A549 (cell line): ENCODE measurements around the gene MLANA. TPM values are rescaled to one million over a fixed set of nuclear protein-coding genes. Genes with fewer than 3 reads are reported as not detected.

Experiments
- ATAC-seq, 2 experiments: fragments of 200-7000 bp in 1 of 2; fragments of >200 bp in 1 of 2; cut with Nextera tagmentation in 1 of 2; cut with Tn5 transposase in 1 of 2; 3 replicates each; pipeline versions ENCODE4 v1.8.0 to v1.9.1; 2018 to 2020; ENCODE audit warnings: mild to moderate bottlenecking in 1 of 2, moderate library complexity in 1 of 2
- CTCF ChIA-PET: fragments of 300-600 bp; sonication (Branson Sonifier 250); formaldehyde crosslinking; extraction: SDS; loops from one replicate; lab custom pipeline; 2021; ENCODE audit warnings: antibody characterized with exemption, inconsistent platforms; lab: Yijun Ruan, JAX
- POLR2A ChIA-PET: fragments of 350-600 bp; formaldehyde crosslinking; extraction: SDS; loops from one replicate; lab custom pipeline; 2021; ENCODE audit warnings: antibody characterized with exemption, inconsistent platforms; lab: Yijun Ruan, JAX
- DNase-seq, 2 experiments: peaks; one replicate each; pipeline versions ENCODE4 v3.0.0 to v3.0.0-alpha.2; 2011 to 2016; ENCODE audit warnings: low read depth in 1 of 2, low spot score in 1 of 2
- FAIRE-seq: peaks from 2 replicates; lab custom pipeline; 2011; peaks lifted over from hg19 to GRCh38; lab: Jason Lieb, UNC
- H3K27ac ChIP-seq, 2 experiments: fragments of >200 bp; sonication (Bioruptor Twin); formaldehyde crosslinking; 3 replicates each; pipeline ENCODE4 v1.5.1; 2016 to 2017
- H3K4me1 ChIP-seq: fragments of >200 bp; sonication (Bioruptor Twin); formaldehyde crosslinking; 3 replicates; pipeline ENCODE4 v1.6.1; 2016
- H3K4me2 ChIP-seq: fragments of >200 bp; sonication (Bioruptor Twin); formaldehyde crosslinking; 3 replicates; pipeline ENCODE4 v1.6.1; 2016
- H3K4me3 ChIP-seq: fragments of >200 bp; sonication (Bioruptor Twin); formaldehyde crosslinking; 3 replicates; pipeline ENCODE4 v1.5.1; 2016
- H3K9me3 ChIP-seq: fragments of >200 bp; sonication (Bioruptor Twin); formaldehyde crosslinking; 3 replicates; pipeline ENCODE4 v1.6.1; 2016
- CHD2 ChIP-seq: fragments of 150-350 bp; IDR thresholded peaks from 2 replicates; pipeline ENCODE4 v1.6.1; 2014; ENCODE audit warnings: low read length; ENCODE audit not compliant: partially characterized antibody
- EHF ChIP-seq: fragments of 250-450 bp; sonication (Bioruptor Pico); IDR thresholded peaks from 2 replicates; pipeline ENCODE4 v1.5.0; 2020; ENCODE audit warnings: mild to moderate bottlenecking
- EHMT2 ChIP-seq: fragments of 200-600 bp; sonication (generic); IDR thresholded peaks from 2 replicates; pipeline ENCODE4 v1.6.1; 2016; ENCODE audit warnings: antibody characterized with exemption, low read depth, mild to moderate bottlenecking, moderate library complexity
- ELK1 ChIP-seq: fragments of 150-350 bp; IDR thresholded peaks from 2 replicates; pipeline ENCODE4 v1.6.1; 2014; ENCODE audit warnings: low read depth, mild to moderate bottlenecking, low read length
- FOSL2 ChIP-seq, 2 experiments: fragments of 450-650 bp in 1 of 2; fragments of >200 bp in 1 of 2; sonication (Bioruptor Twin) in 1 of 2; formaldehyde crosslinking; IDR thresholded peaks; 2 replicates each; pipeline versions ENCODE4 v1.5.0 to v1.6.1; 2016 to 2020; ENCODE audit warnings: mild to moderate bottlenecking in 1 of 2, moderate library complexity in 1 of 2
- GATA3 ChIP-seq: IDR thresholded peaks from 2 replicates; pipeline ENCODE4 v1.6.1; 2012; ENCODE audit warnings: borderline replicate concordance
- HDAC2 ChIP-seq: fragments of 200-600 bp; sonication (generic); IDR thresholded peaks from 2 replicates; pipeline ENCODE4 v1.6.1; 2016
- HEYL ChIP-seq: fragments of 250-450 bp; sonication (Bioruptor Pico); IDR thresholded peaks from 2 replicates; pipeline ENCODE4 v1.8.0; 2021; ENCODE audit warnings: mild to moderate bottlenecking, moderate library complexity
- HMGXB4 ChIP-seq: fragments of 250-450 bp; sonication (Bioruptor Pico); IDR thresholded peaks from 2 replicates; pipeline ENCODE4 v1.5.0; 2021; ENCODE audit warnings: mild to moderate bottlenecking, moderate library complexity, borderline replicate concordance
- JUNB ChIP-seq: fragments of >200 bp; sonication (Bioruptor Twin); formaldehyde crosslinking; IDR thresholded peaks from 2 replicates; pipeline ENCODE4 v1.6.1; 2016
- MAZ ChIP-seq: fragments of 150-350 bp; IDR thresholded peaks from 2 replicates; pipeline ENCODE4 v1.6.1; 2014; ENCODE audit warnings: antibody characterized with exemption, low read depth, low read length, borderline replicate concordance
- MYC ChIP-seq: IDR thresholded peaks from 2 replicates; pipeline ENCODE4 v1.6.1; 2012; ENCODE audit warnings: mild to moderate bottlenecking, inconsistent platforms, low read length, improper control_type of control experiment, borderline replicate concordance
- NR3C1 ChIP-seq: fragments of >200 bp; sonication (Bioruptor Twin); formaldehyde crosslinking; IDR thresholded peaks from 3 replicates; pipeline ENCODE4 v1.6.1; 2017
- PBX3 ChIP-seq: IDR thresholded peaks from 2 replicates; pipeline ENCODE4 v1.6.1; 2012
- POLR2A ChIP-seq: IDR thresholded peaks from 2 replicates; pipeline ENCODE4 v1.6.1; 2012; ENCODE audit warnings: mild to moderate bottlenecking, low read length
- POLR2AphosphoS2 ChIP-seq: conservative IDR thresholded peaks from 2 replicates; pipeline ENCODE4 v1.6.1; 2012; ENCODE audit warnings: low read length, improper control_type of control experiment, inconsistent platforms
- RAD21 ChIP-seq, 2 experiments: fragments of >200 bp in 1 of 2; sonication (Bioruptor Twin) in 1 of 2; formaldehyde crosslinking in 1 of 2; IDR thresholded peaks in 1 of 2; conservative IDR thresholded peaks in 1 of 2; 2 replicates in 1 of 2; 3 replicates in 1 of 2; pipeline ENCODE4 v1.6.1; 2012 to 2018; ENCODE audit warnings: inconsistent platforms in 1 of 2
- RARB ChIP-seq: fragments of 250-450 bp; sonication (Bioruptor Pico); IDR thresholded peaks from 2 replicates; pipeline ENCODE4 v1.8.0; 2021; ENCODE audit warnings: mild to moderate bottlenecking, moderate library complexity
- RCOR1 ChIP-seq: fragments of 150-350 bp; IDR thresholded peaks from 2 replicates; pipeline ENCODE4 v1.6.1; 2014; ENCODE audit warnings: antibody characterized with exemption, low read length, low read depth
- REST ChIP-seq: fragments of 200-600 bp; sonication (generic); IDR thresholded peaks from 2 replicates; pipeline ENCODE4 v1.6.1; 2016; ENCODE audit warnings: antibody characterized with exemption, mild to moderate bottlenecking, moderate library complexity
- RFX5 ChIP-seq: fragments of 450-650 bp; IDR thresholded peaks from 2 replicates; pipeline ENCODE4 v1.7.1; 2014; ENCODE audit warnings: antibody characterized with exemption, mild to moderate bottlenecking, moderate library complexity
- RNF2 ChIP-seq: fragments of 200-600 bp; sonication (generic); IDR thresholded peaks from 2 replicates; pipeline ENCODE4 v1.6.1; 2016; ENCODE audit warnings: low read depth, mild to moderate bottlenecking, antibody characterized with exemption, moderate library complexity, borderline replicate concordance
- SMC3 ChIP-seq: fragments of >200 bp; sonication (Bioruptor Twin); formaldehyde crosslinking; IDR thresholded peaks from 3 replicates; pipeline ENCODE4 v1.6.1; 2018; ENCODE audit warnings: inconsistent platforms
- SREBF2 ChIP-seq: fragments of 450-650 bp; IDR thresholded peaks from 2 replicates; pipeline ENCODE4 v1.6.1; 2014; ENCODE audit warnings: mild to moderate bottlenecking, moderate library complexity
- USF2 ChIP-seq: fragments of 450-650 bp; IDR thresholded peaks from 2 replicates; pipeline ENCODE4 v1.6.1; 2014; ENCODE audit warnings: antibody characterized with exemption
- ZSCAN20 ChIP-seq: fragments of 250-450 bp; sonication (Bioruptor Pico); IDR thresholded peaks from 2 replicates; pipeline ENCODE4 v1.8.0; 2022; ENCODE audit warnings: mild to moderate bottlenecking, moderate library complexity
- WGBS: methylation state at CpG from one replicate; pipeline ENCODE4 v1.1.6; 2017; ENCODE audit errors: missing lambda C conversion rate; 5-methylcytosine and 5-hydroxymethylcytosine counted together
- polyA plus RNA-seq, 4 experiments: library from polyadenylated mRNA; depleted of rRNA in 3 of 4; stranded (reverse); fragments of >200 nt; fragmentation: RNase III in 1 of 4; extraction: RNeasy Plus Mini Kit Qiagen cat#74134 plus additional on column Dnase treatment in 1 of 4; gene quantifications; 2 replicates in 3 of 4; 3 replicates in 1 of 4; pipeline ENCODE4 v1.2.3, GENCODE V29; 2011 to 2017

MLANA gene
- polyA plus RNA-seq, 2 of the 4 experiments (the other 2 are of a cell fraction): not detected

GRCh38 chr9:5845157-5845531 lies 45.5 kb upstream of the MLANA start:
- 90% methylated on average over 1 of the region's 1 CpG for WGBS
- FAIRE-seq (no peak), DNase-seq (no peak), ATAC-seq (no peak)
- Histone ChIP-seq H3K9me3 (0 out of 3 replicates have a peak, but pooled peaks cover 2% of the 10 kb centered on the region), H3K4me1 (peaks cover 41% of the 10 kb centered on the region), H3K4me3 (no peak overlapping the region), H3K4me2 (peak overlapping the region; percentile 65), H3K27ac (peak overlapping the region; percentile 69 to 87; a peak in 5 of 6 replicates)
- ChIA-PET POLR2A (interaction anchor here (1.0 kb wide), 1 partner anchor 35 kb away, joined by 3 read pairs; no protein-coding TSS in a partner anchor), CTCF (interaction anchor here (0.7 to 3.1 kb wide), 3 partner anchors 11 to 76 kb away, joined by 3 to 23 read pairs (median 8); partner anchors contain the start of gene ERMP1)
- TF ChIP-seq MYC (no peak), SREBF2 (no peak), JUNB (no peak), FOSL2 (IDR thresholded peaks at IDR 0.05) (no peak), FOSL2 (CRISPR knock-in tag; IDR thresholded peaks at IDR 0.05) (no peak), USF2 (no peak), POLR2A (no peak), RFX5 (no peak), MAZ (no peak), EHMT2 (no peak), GATA3 (no peak), RARB (no peak), NR3C1 (no peak), POLR2AphosphoS2 (no peak), ZSCAN20 (CRISPR knock-in tag) (no peak), RCOR1 (no peak), RNF2 (no peak), EHF (CRISPR knock-in tag) (no peak), HDAC2 (no peak), REST (no peak), HMGXB4 (CRISPR knock-in tag) (no peak)

- POLR2A ChIA-PET: no interaction called here
- TF ChIP-seq SMC3: no peak
- no peak for TF ChIP-seq NR3C1
- no peak for TF ChIP-seq PBX3
- no peak for TF ChIP-seq EHMT2
- TF ChIP-seq ELK1: no peak
- TF ChIP-seq HEYL (CRISPR knock-in tag): no peak
- TF ChIP-seq SREBF2: no peak
- TF ChIP-seq JUNB: no peak
- no peak for TF ChIP-seq RAD21 (conservative IDR thresholded peaks at IDR 0.05 in 1 of 2, IDR thresholded peaks at IDR 0.05 in 1 of 2)
- TF ChIP-seq CHD2: no peak
- TF ChIP-seq, all 56 proteins: peak for 0
- Histone ChIP-seq H3K4me2 (no peak overlapping the region), H3K4me3 (no peak overlapping the region), H3K27ac (peak overlapping the region in 1 of 2 experiments; percentile 87; a peak in 4 of 6 replicates), H3K9me3 (no peaks in the 10 kb centered on the region), H3K4me1 (peaks cover 43% of the 10 kb centered on the region)
- FAIRE-seq (no peak), DNase-seq (no peak), ATAC-seq (no peak)
- CTCF ChIA-PET: interaction anchor here (1.2 to 3.0 kb wide), 2 partner anchors 13 to 40 kb away, joined by 4 to 8 read pairs; partner anchors contain the start of gene ERMP1
- WGBS: 78% methylated on average over 1 of the region's 1 CpG
Measured at GRCh38 chr9:5846096-5846495, 44.6 kb upstream of the MLANA start.
